ENCODE data around the gene FOCAD.

GRCh38 chr9:21029661-21030060 lies 345.6 kb downstream of the FOCAD start:
- TF ChIP-seq, protein P1, sequence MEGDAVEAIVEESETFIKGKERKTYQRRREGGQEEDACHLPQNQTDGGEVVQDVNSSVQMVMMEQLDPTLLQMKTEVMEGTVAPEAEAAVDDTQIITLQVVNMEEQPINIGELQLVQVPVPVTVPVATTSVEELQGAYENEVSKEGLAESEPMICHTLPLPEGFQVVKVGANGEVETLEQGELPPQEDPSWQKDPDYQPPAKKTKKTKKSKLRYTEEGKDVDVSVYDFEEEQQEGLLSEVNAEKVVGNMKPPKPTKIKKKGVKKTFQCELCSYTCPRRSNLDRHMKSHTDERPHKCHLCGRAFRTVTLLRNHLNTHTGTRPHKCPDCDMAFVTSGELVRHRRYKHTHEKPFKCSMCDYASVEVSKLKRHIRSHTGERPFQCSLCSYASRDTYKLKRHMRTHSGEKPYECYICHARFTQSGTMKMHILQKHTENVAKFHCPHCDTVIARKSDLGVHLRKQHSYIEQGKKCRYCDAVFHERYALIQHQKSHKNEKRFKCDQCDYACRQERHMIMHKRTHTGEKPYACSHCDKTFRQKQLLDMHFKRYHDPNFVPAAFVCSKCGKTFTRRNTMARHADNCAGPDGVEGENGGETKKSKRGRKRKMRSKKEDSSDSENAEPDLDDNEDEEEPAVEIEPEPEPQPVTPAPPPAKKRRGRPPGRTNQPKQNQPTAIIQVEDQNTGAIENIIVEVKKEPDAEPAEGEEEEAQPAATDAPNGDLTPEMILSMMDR (conservative IDR thresholded peaks at IDR 0.05; ENCODE audit: low read length), result no peak
- TF ChIP-seq EZH2phosphoT487 (IDR thresholded peaks at IDR 0.05; ENCODE audit: borderline replicate concordance), result no peak
